NCI-H1694 (cell line): ENCODE data around the gene SLC29A1.
A peak's percentile ranks its signal among the peaks of the same experiment; 100 is the strongest.
"Not testable (repeated sequence)": the region's sequence is repeated elsewhere in the genome, so short reads cannot be mapped to it uniquely, and the experiment has no call there.

Source experiments
- DNase-seq: peaks from one replicate; lab custom pipeline; 2025; lab: John Stamatoyannopoulos, UW

The SLC29A1 gene

GRCh38 chr6:44222486-44223318 lies 693 bp upstream of the SLC29A1 start:
- no peak for DNase-seq

- no peak for DNase-seq
These were observed 902 bp downstream of the SLC29A1 start for GRCh38 chr6:44224029-44224964.

GRCh38 chr6:44224965-44225305 lies 1.5 kb downstream of the SLC29A1 start:
- no peak for DNase-seq

GRCh38 chr6:44225579-44226325 lies 2.4 kb downstream of the SLC29A1 start:
- DNase-seq: no peak

GRCh38 chr6:44226368-44227147 lies 3.2 kb downstream of the SLC29A1 start:
- DNase-seq: no peak

DNA sequence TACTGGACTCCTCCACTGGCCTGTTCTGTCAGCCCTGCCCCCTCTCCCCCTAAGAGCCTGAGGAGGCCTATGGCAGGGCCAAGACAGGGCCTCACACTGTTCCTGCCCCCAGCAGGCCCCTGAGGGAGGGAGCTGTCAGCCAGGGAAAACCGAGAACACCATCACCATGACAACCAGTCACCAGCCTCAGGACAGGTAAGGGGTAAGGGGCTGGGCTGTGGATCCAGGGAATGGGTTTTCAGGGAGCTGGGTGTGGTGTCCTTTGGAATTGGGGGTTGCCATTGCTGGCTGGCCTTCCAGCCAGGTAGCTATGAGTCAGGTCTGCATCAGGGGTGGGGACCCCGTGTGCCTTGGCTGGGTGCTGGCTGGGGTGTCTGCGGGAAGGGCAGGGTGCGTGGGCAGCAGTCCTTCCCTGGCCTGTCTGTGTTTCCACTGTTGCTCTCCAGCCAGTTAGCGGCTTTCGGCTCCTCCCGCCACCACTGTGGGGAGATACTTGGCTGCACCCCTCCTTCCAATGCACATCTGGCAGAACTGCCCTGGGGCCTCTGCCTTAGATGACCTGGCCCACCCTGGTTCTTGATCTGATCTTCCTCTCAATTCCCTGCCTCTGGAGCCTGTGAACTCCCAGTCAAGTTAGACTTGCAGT lies 3.9 kb downstream of the SLC29A1 start:
- no peak for DNase-seq

- DNase-seq: no peak
These were observed 4.6 kb downstream of the SLC29A1 start for GRCh38 chr6:44228031-44228430.

- DNase-seq: no peak
These were observed 5.0 kb downstream of the SLC29A1 start for GRCh38 chr6:44228433-44228832.

DNA sequence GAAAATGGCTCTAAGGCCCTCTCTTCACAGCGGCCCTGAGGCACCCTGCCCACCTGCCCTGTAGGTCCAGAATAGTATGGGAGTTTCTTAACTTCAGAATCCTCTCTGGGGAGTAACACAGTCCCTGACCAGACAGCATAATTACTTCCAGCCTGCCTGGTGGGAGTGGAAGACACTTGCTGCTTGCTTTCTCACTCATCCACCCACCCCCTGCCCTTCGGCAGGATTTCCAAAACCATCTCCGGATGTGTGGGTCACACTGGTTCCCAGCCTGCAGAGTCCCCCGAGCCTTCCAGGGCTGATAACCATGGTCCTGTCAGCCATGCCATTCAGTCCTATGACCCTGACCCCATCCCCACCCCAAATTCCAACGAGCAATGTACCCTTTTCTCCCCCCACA lies 5.4 kb downstream of the SLC29A1 start:
- DNase-seq: no peak

DNA sequence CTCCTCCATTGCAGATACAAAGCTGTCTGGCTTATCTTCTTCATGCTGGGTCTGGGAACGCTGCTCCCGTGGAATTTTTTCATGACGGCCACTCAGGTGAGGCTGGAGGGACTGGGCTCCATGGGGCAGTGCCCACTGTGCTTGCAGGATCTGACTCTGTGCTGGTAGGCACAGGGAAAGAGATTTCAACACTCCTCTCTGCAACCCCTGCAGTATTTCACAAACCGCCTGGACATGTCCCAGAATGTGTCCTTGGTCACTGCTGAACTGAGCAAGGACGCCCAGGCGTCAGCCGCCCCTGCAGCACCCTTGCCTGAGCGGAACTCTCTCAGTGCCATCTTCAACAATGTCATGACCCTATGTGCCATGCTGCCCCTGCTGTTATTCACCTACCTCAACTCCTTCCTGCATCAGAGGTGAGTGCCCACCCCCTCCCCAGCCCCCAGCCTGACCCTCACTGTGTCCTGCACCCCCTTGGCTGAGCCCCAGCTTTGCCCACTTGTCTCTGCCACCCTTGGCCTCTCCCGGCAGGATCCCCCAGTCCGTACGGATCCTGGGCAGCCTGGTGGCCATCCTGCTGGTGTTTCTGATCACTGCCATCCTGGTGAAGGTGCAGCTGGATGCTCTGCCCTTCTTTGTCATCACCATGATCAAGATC lies 6.1 kb downstream of the SLC29A1 start:
- DNase-seq: no peak

GRCh38 chr6:44230034-44230675 lies 6.8 kb downstream of the SLC29A1 start:
- DNase-seq: no peak

GRCh38 chr6:44231426-44231825 lies 8.0 kb downstream of the SLC29A1 start:
- not testable (repeated sequence) for DNase-seq

DNA sequence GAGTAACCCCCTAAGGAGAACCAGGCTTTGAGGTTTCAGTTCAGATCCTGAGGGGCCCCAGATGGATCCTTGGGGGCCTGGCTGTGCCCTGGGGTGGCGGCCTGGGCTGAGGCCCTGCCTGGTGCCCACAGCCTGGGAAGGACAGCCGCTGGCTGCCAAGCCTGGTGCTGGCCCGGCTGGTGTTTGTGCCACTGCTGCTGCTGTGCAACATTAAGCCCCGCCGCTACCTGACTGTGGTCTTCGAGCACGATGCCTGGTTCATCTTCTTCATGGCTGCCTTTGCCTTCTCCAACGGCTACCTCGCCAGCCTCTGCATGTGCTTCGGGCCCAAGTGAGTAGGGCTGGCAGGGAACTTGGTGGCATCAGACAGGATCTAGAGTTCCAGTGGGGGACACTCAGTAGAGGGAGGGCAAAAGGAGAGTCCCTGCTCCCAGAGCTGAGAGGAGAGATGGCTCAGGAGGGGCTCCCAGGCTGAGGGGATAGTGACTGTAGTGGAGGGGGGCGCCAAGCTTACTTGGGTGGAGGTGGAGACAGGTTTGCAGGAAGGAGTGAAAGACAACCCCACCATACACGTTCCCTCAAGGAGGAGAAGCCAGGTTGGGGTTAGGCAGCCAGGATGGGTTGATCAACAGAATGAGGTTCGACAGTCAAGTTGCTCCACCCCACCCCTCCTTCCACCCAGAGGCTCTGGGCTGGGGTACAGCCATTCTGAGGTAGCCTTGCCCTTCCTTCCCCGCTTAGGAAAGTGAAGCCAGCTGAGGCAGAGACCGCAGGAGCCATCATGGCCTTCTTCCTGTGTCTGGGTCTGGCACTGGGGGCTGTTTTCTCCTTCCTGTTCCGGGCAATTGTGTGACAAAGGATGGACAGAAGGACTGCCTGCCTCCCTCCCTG lies 9.5 kb downstream of the SLC29A1 start:
- no peak for DNase-seq

- DNase-seq: no peak
These were observed 10.2 kb downstream of the SLC29A1 start for GRCh38 chr6:44233567-44234100.

DNA sequence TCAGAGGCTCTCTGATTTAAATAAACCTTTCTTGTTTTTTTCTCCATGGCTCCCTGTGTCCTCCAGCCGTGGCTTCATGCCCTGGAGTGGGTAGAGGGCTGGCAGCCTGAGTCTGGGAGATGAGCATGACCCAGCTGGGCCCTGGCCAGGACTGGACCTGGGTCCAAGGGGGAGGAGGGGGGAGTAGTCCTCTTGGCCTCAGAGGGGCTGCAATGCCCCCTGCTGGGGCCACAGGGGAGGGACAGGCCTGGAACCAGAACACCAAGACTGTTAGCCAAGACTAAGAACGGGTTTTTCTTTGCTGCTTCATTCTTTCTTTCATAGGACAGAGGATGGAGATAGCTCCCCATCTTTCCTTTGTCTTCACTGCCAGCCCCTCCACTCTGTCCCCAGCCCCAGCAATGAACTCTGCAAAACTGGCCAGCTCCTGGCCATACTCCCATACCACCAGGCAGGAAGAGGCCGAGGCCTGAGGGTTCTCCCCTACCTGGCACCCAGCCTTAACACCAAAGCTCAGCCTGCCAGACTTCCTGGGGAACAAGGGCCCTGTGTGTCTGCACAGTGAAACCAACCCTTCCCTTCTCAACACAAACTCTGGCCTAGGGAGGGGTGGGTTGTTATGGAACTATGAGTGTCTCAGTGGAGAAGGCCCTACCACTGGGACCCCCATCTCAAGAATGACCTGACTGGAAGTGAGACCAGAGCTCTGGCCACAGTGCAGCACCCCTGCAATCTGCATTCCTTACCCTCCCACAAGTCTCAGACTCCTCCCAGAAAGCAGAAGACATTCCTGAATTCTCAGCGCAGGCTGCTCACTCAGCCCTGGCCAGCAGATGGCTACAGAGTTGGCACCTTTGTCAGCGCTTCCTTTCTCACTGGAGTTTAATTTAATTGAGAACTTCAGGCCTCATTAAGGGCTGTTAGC lies 11.0 kb downstream of the SLC29A1 start:
- DNase-seq: peak; percentile 13

GRCh38 chr6:44235269-44235668 lies 11.9 kb downstream of the SLC29A1 start:
- DNase-seq: no peak

- DNase-seq: no peak
These were observed 12.6 kb downstream of the SLC29A1 start for GRCh38 chr6:44235891-44236516.
